GM12878 (cell line): Measurements from ENCODE around the gene PDCD10. TPM values are rescaled to one million over a fixed set of nuclear protein-coding genes. Genes with fewer than 3 reads are reported as not detected.

Source experiments
- ATAC-seq: fragments of 200-7000 bp; cut with Tn5 transposase; 3 replicates; pipeline ENCODE4 v1.9.1; 2020; ENCODE audit warnings: mild to moderate bottlenecking, moderate library complexity
- BruUV-seq: library from RNA; stranded (reverse); fragments of 400-500 nt; replicated peaks from 2 replicates; lab custom pipeline; 2021; lab: Mats Ljungman, UMichigan
- CTCF ChIA-PET: fragments of 300-600 bp; sonication (Branson Sonifier 250); formaldehyde crosslinking; extraction: SDS; loops from one replicate; lab custom pipeline; 2021; ENCODE audit warnings: inconsistent platforms; lab: Yijun Ruan, JAX
- POLR2A ChIA-PET: fragments of 350-600 bp; formaldehyde crosslinking; extraction: SDS; loops from one replicate; lab custom pipeline; 2021; ENCODE audit warnings: inconsistent platforms; lab: Charles Lee
- RAD21 ChIA-PET: fragments of 300-600 bp; sonication (Branson Sonifier 250); formaldehyde crosslinking; loops from one replicate; lab custom pipeline; 2023; ENCODE audit warnings: antibody characterized with exemption; ENCODE audit not compliant: unreplicated experiment; lab: Charles Lee
- SMC1A ChIA-PET: fragments of 300-600 bp; sonication (Branson Sonifier 250); formaldehyde crosslinking; loops from one replicate; lab custom pipeline; 2023; ENCODE audit not compliant: unreplicated experiment, uncharacterized antibody; lab: Charles Lee
- DNase-seq: peaks from one replicate; pipeline ENCODE4 v3.0.0-alpha.2; 2011; ENCODE audit warnings: low read depth, low spot score
- FAIRE-seq: peaks from 3 replicates; lab custom pipeline; 2011; peaks lifted over from hg19 to GRCh38; lab: Jason Lieb, UNC
- H2AFZ ChIP-seq: 2 replicates; pipeline ENCODE4 v1.6.0; 2011; ENCODE audit warnings: low read depth, low read length, control low read depth; ENCODE audit not compliant: control insufficient read depth
- H3K27ac ChIP-seq: 2 replicates; pipeline ENCODE4 v1.5.1; 2011; ENCODE audit warnings: control low read depth; ENCODE audit not compliant: control insufficient read depth, insufficient read depth
- H3K27me3 ChIP-seq, 2 experiments: replicated peaks in 1 of 2; 2 replicates each; pipeline versions ENCODE4 v1.6.0 to v1.6.1; 2011; ENCODE audit warnings: low read length in 1 of 2; ENCODE audit not compliant: control insufficient read depth in 2 of 2, insufficient read depth in 2 of 2
- H3K36me3 ChIP-seq, 2 experiments: 2 replicates each; pipeline ENCODE4 v1.5.1; 2011; ENCODE audit warnings: low read length in 1 of 2; ENCODE audit not compliant: control insufficient read depth in 2 of 2, insufficient read depth in 2 of 2
- H3K4me1 ChIP-seq: 2 replicates; pipeline ENCODE4 v1.6.1; 2011; ENCODE audit warnings: mild to moderate bottlenecking, low read length, moderate library complexity, mixed read lengths; ENCODE audit not compliant: control insufficient read depth, insufficient read depth
- H3K4me2 ChIP-seq: 2 replicates; pipeline ENCODE4 v1.6.0; 2011; ENCODE audit warnings: control low read depth; ENCODE audit not compliant: control insufficient read depth, insufficient read depth
- H3K4me3 ChIP-seq: fragments of 200-600 bp; sonication (generic); 2 replicates; pipeline ENCODE4 v1.5.1; 2016
- H3K79me2 ChIP-seq: 2 replicates; pipeline ENCODE4 v1.6.0; 2011; ENCODE audit warnings: low read length; ENCODE audit not compliant: control insufficient read depth, insufficient read depth
- H3K9ac ChIP-seq: 2 replicates; pipeline ENCODE4 v1.8.0; 2011; ENCODE audit warnings: low read length, control low read depth, mixed read lengths; ENCODE audit not compliant: control insufficient read depth, insufficient read depth
- H3K9me3 ChIP-seq: replicated peaks from 3 replicates; pipeline ENCODE4 v1.5.1; 2011; ENCODE audit warnings: mild to moderate bottlenecking, low read length; ENCODE audit not compliant: control insufficient read depth, insufficient read depth
- H4K20me1 ChIP-seq: 2 replicates; pipeline ENCODE4 v1.6.0; 2011; ENCODE audit not compliant: control insufficient read depth, insufficient read depth
- DPF2 ChIP-seq: fragments of 450-650 bp; IDR thresholded peaks from 2 replicates; pipeline ENCODE4 v1.6.1; 2017; ENCODE audit warnings: mild to moderate bottlenecking
- JUNB ChIP-seq: IDR thresholded peaks from 2 replicates; pipeline ENCODE4 v1.6.1; 2016; ENCODE audit warnings: antibody characterized with exemption, mild to moderate bottlenecking
- MEF2A ChIP-seq: IDR thresholded peaks from 2 replicates; pipeline ENCODE4 v1.6.1; 2011; ENCODE audit warnings: low read depth, mild to moderate bottlenecking, low read length, moderate library complexity; ENCODE audit not compliant: insufficient read depth
- MXI1 ChIP-seq: fragments of 150-350 bp; IDR thresholded peaks from 2 replicates; pipeline ENCODE4 v1.6.1; 2011; ENCODE audit warnings: low read depth, mild to moderate bottlenecking, inconsistent platforms, low read length, improper control_type of control experiment
- NFIC ChIP-seq: IDR thresholded peaks from 2 replicates; pipeline ENCODE4 v1.6.1; 2012; ENCODE audit warnings: low read depth, mild to moderate bottlenecking, inconsistent platforms, low read length, moderate library complexity
- NFYB ChIP-seq: IDR thresholded peaks from 2 replicates; pipeline ENCODE4 v1.6.1; 2011; ENCODE audit warnings: low read depth, mild to moderate bottlenecking, low read length, improper control_type of control experiment, moderate library complexity; ENCODE audit not compliant: insufficient read depth
- PAX5 ChIP-seq: IDR thresholded peaks from 2 replicates; pipeline ENCODE4 v1.6.1; 2011; ENCODE audit warnings: low read depth, low read length, borderline replicate concordance
- RAD51 ChIP-seq: fragments of 450-650 bp; IDR thresholded peaks from 2 replicates; pipeline ENCODE4 v1.6.1; 2016; ENCODE audit warnings: moderate library complexity, mild to moderate bottlenecking, inconsistent platforms
- SREBF1 ChIP-seq: IDR thresholded peaks from 2 replicates; pipeline ENCODE4 v1.6.1; 2012; ENCODE audit warnings: mild to moderate bottlenecking, low read length
- TAF1 ChIP-seq: IDR thresholded peaks from 2 replicates; pipeline ENCODE4 v1.6.1; 2011; ENCODE audit warnings: mild to moderate bottlenecking, low read depth, low read length, borderline replicate concordance
- ZNF274 ChIP-seq: IDR thresholded peaks from one replicate; pipeline ENCODE4 v1.8.0; 2011; ENCODE audit not compliant: insufficient read length, insufficient read depth
- WGBS: methylation state at CpG from one replicate; pipeline ENCODE4 v1.1.6; 2016; ENCODE audit warnings: low lambda C conversion rate; ENCODE audit not compliant: insufficient replicate concordance, insufficient coverage; ENCODE audit errors: missing lambda C conversion rate; 5-methylcytosine and 5-hydroxymethylcytosine counted together
- in situ Hi-C: fragments of 300-500 bp; cut with MboI; formaldehyde crosslinking; loops from 9 replicates; pipeline ENCODE4 v1.14.3; 2018; ENCODE audit warnings: mixed read lengths
- intact Hi-C: fragments of 100-400 bp; cut with micrococcal nuclease; formaldehyde crosslinking; loops from one replicate; pipeline ENCODE4 v1.14.2; 2022; ENCODE audit not compliant: unreplicated experiment
- polyA plus RNA-seq, 11 experiments: library from polyadenylated mRNA; depleted of rRNA in 4 of 11; unstranded in 6 of 11; stranded (reverse) in 5 of 11; fragments of >200 nt; fragmentation: Nextera tagmentation in 4 of 11; fragmentation: Illumina TruSeq in 1 of 11; extraction: Ambion mirVana in 4 of 11; extraction: Trizol in 1 of 11; gene quantifications; 1 replicate in 1 of 11; 2 replicates in 10 of 11; pipeline versions ENCODE4 v1.2.1 to v1.2.3, GENCODE V29; 2011 to 2016; ENCODE audit warnings: inconsistent platforms in 2 of 11, missing spikeins in 2 of 11, low read depth in 1 of 11
- total RNA-seq, 4 experiments: library from RNA; depleted of rRNA in 3 of 4; stranded (reverse); fragments of >200 nt in 3 of 4; fragmentation: Illumina TruSeq in 1 of 4; extraction: Trizol in 1 of 4; gene quantifications; 2 replicates each; pipeline versions ENCODE4 v1.2.1 to v1.2.3, GENCODE V29; 2013 to 2021
- TF ChIP-seq, protein P1 (sequence below): fragments of 450-650 bp; IDR thresholded peaks from 2 replicates; pipeline ENCODE4 v1.6.1; 2017; ENCODE audit warnings: low read depth, mild to moderate bottlenecking, moderate library complexity

Gene PDCD10
- total and polyA plus RNA-seq, 10 of the 15 experiments (the other 5 are each of a cell fraction or from before 2014, with no cell fraction given) = 64.1 to 247 (median 125) TPM

DNA sequence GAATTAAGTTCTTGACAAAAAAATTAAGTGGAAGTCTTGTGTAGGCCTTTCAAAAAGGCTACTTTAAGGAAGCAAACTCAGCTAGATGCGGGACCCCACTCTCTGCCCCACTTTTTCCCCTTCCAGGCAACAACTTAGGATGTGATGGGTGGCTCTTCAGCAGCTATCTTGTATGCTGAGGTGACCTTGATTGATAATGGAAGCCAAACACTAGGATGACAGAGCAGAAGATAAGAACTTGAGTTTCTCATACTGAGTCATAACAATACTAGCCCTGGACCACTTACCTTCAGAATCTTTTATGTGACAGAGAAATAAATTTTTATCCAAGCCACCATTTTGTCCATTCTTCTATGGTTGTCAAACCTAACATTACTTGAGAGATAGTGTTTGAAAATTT is 16.1 kb downstream of the PDCD10 start:
- POLR2A ChIA-PET = no interaction called here
- 0 out of 2 replicates have a peak, but pooled peaks cover 3% of the 10 kb centered on the region for H4K20me1 ChIP-seq
- no TSS peak for BruUV-seq

DNA sequence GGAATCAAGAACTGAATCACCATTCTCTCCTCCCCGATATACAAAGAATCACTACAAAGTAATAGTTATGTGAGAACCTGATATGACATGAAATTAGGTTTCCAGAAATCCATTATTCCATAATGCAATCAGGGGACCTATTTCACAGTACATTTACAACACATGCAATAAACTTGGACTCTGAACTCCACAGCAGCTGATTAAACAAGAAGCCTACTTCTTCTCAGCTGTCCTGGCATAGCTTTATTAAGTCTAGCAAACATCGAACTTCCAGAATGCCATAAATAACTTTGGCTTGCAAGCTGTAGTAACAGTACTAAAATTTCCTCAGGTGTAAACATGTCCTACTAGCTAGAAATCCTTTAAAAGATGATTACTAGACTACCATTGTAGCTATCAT is 17.8 kb downstream of the PDCD10 start:
- no TSS peak for BruUV-seq
- Histone ChIP-seq H3K9ac (no peak overlapping the region), H4K20me1 (0 out of 2 replicates have a peak, but pooled peaks cover 3% of the 10 kb centered on the region), H3K9me3 (no peaks in the 10 kb centered on the region), H2AFZ (no peak overlapping the region), H3K79me2 (peaks cover 36% of the 10 kb centered on the region), H3K4me2 (no peak overlapping the region), H3K27me3 (no peaks in the 10 kb centered on the region), H3K36me3 (peaks cover 3 to 11% of the 10 kb centered on the region in 2 experiments; a peak in 3 of 4 replicates), H3K4me1 (no peaks in the 10 kb centered on the region), H3K4me3 (no peak overlapping the region), H3K27ac (no peak overlapping the region)
- in situ Hi-C loops = no loop called here
- no peak for FAIRE-seq
- ATAC-seq = no peak
- SMC1A ChIA-PET = interaction anchor here (1.8 to 2.3 kb wide), 2 partner anchors 10 to 18 kb away, joined by 5 to 6 read pairs; no protein-coding TSS in a partner anchor
- no peak for DNase-seq
- POLR2A ChIA-PET = interaction anchor here (1.1 kb wide), 1 partner anchor 19 kb away, joined by 3 read pairs; the partner anchor contains the start of gene SERPINI1
- intact Hi-C loops = no loop called here
- TF ChIP-seq NFYB (no peak), PAX5 (no peak), NFIC (no peak), MEF2A (no peak), DPF2 (no peak), TAF1 (no peak), ZNF274 (no peak), RAD51 (no peak), MXI1 (no peak)
- TF ChIP-seq, protein P1, sequence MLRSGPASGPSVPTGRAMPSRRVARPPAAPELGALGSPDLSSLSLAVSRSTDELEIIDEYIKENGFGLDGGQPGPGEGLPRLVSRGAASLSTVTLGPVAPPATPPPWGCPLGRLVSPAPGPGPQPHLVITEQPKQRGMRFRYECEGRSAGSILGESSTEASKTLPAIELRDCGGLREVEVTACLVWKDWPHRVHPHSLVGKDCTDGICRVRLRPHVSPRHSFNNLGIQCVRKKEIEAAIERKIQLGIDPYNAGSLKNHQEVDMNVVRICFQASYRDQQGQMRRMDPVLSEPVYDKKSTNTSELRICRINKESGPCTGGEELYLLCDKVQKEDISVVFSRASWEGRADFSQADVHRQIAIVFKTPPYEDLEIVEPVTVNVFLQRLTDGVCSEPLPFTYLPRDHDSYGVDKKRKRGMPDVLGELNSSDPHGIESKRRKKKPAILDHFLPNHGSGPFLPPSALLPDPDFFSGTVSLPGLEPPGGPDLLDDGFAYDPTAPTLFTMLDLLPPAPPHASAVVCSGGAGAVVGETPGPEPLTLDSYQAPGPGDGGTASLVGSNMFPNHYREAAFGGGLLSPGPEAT = no peak
- WGBS = 100% methylated on average over 2 of the region's 2 CpGs
- CTCF ChIA-PET = interaction anchor here (0.7 kb wide), 1 partner anchor 24 kb away, joined by 3 read pairs; no protein-coding TSS in a partner anchor
- RAD21 ChIA-PET = no interaction called here

More for the DNA sequence above, 16.1 kb downstream of the PDCD10 start:
- in situ Hi-C loops = no loop called here
- FAIRE-seq (no peak), ATAC-seq (peak; percentile 27; the same call in 1 of the 3 replicates), DNase-seq (no peak)
- ChIA-PET SMC1A (interaction anchor here (0.8 kb wide), 1 partner anchor 11 kb away, joined by 3 read pairs; no protein-coding TSS in a partner anchor), RAD21 (no interaction called here), CTCF (no interaction called here)
- Histone ChIP-seq H2AFZ (no peak overlapping the region), H3K79me2 (peaks cover 40% of the 10 kb centered on the region), H3K9me3 (no peaks in the 10 kb centered on the region), H3K36me3 (peaks cover 3 to 11% of the 10 kb centered on the region in 2 experiments; a peak in 3 of 4 replicates), H3K4me1 (no peaks in the 10 kb centered on the region), H3K27ac (no peak overlapping the region), H3K27me3 (no peaks in the 10 kb centered on the region)
- intact Hi-C loops = no loop called here
- WGBS = 100% methylated on average over 1 of the region's 1 CpG
- TF ChIP-seq JUNB = 0 out of 2 replicates have a peak, but pooled peaks have one; percentile 24
- TF ChIP-seq SREBF1 = no peak
- TF ChIP-seq, all 136 proteins: peak for 1
- Histone ChIP-seq H3K4me2 (no peak overlapping the region), H3K9ac (no peak overlapping the region), H3K4me3 (no peak overlapping the region)
